Measurements from ENCODE around the gene PHYHD1.
A peak's percentile ranks its signal among the peaks of the same experiment; 100 is the strongest.
"Not testable (repeated sequence)": the region's sequence is repeated elsewhere in the genome, so short reads cannot be mapped to it uniquely, and the experiment has no call there.

PHYHD1 gene

GRCh38 chr9:128947527-128948301, 26.9 kb downstream of the PHYHD1 start, which contains the start of the genes DOLK and NUP188:
Gene DOLK, minus strand, starts transcription at chr9:128947603. Its CDS starts 300 bp downstream, at chr9:128947303.
Gene NUP188, plus strand, starts transcription at chr9:128947699. Its CDS starts 21 bp downstream, at chr9:128947720.
- peak; percentile 29 to 99 (median 92) for DNase-seq

- not testable (repeated sequence) for DNase-seq
Observed at GRCh38 chr9:128961403-128961802, 40.6 kb downstream of the PHYHD1 start.

- DNase-seq = no peak
Observed at GRCh38 chr9:128969491-128969890, 48.7 kb downstream of the PHYHD1 start.

GRCh38 chr9:128972956-128973355, 52.2 kb downstream of the PHYHD1 start:
- DNase-seq = no peak

- DNase-seq = no peak
Observed at GRCh38 chr9:128979111-128979510, 58.3 kb downstream of the PHYHD1 start.

GRCh38 chr9:128983536-128983935, 62.8 kb downstream of the PHYHD1 start:
- no peak for DNase-seq

- no peak for DNase-seq
Observed at GRCh38 chr9:128986671-128987070, 65.9 kb downstream of the PHYHD1 start.

GRCh38 chr9:128987805-128988204, 67.0 kb downstream of the PHYHD1 start:
- peak in 23 of 56 donors; percentile 13 to 71 (median 26) for DNase-seq

Data from nucleus accumbens (tissue), 56 donors.